SKM-1 treated with dmso at 0.1 percent for 144 hours (cell line): ENCODE measurements around the gene STX2.
A peak's percentile ranks its signal among the peaks of the same experiment; 100 is the strongest.
"Not testable (repeated sequence)": the region's sequence is repeated elsewhere in the genome, so short reads cannot be mapped to it uniquely, and the experiment has no call there.

Experiments
- DNase-seq: peaks from one replicate; lab custom pipeline; 2025; ENCODE audit not compliant: unreplicated experiment; lab: John Stamatoyannopoulos, UW

STX2 gene

GRCh38 chr12:130870442-130871285 is 31.6 kb upstream of the STX2 start:
- DNase-seq: peak; percentile 74

DNA sequence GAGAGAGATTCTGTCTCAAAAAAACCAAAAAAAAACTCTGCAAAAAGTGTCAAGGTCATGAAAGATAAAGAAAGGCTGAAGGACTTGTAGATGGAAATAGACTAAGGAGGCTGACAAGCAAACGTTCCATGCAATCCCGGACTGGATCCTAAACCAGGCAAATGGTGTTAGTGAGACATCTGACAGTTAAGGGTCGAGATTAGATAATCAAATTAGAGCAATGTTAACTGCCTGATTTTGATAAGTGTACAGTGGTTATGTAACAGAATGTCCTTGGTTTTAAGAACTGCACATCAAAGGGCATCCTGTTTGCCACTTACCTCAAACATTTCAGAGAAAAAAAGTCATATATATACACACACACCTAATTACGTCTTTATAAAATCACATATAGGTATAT is 29.4 kb upstream of the STX2 start:
- no peak for DNase-seq

DNA sequence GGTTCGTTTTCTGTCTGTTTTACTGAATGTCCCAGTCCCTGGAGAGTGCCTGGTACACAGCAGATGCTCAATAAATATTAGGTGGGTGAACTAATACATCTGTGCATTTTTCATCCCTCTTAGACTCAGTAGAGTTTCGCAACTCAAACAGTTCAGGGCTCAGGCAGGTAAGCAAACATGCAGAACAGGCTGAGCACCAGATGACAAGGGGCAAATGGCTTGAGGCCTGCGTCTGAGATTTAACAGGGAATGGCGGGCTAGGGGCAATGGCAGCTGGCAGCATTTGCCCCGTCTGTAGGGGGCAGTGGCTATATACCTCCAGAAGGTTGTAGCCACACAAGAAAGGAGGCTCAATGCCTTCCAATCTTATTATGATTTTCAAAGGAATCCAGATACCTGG is 24.2 kb upstream of the STX2 start:
- no peak for DNase-seq

GRCh38 chr12:130862771-130863170 is 23.7 kb upstream of the STX2 start:
- DNase-seq: not testable (repeated sequence)

- no peak for DNase-seq
These were observed 23.1 kb upstream of the STX2 start for GRCh38 chr12:130862161-130862560.

DNA sequence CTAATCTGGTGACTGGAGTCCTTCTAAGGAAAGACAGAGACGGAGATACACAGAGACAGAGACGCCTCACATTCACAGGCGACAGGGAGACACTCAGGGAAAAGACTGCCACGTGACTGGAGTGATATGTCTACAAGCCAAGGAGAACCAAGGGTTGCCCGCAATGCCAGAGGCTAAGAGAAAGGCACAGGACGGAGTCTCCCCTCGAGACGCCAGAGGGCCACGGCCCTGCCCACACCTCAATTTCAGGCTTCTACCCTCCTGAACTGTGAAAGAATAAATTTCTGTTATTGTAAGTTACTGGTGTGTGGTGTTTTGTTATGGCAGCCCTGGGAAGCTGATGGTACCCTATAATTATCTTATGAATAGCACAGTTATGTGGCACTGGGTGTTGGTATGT is 21.3 kb upstream of the STX2 start:
- no peak for DNase-seq

DNA sequence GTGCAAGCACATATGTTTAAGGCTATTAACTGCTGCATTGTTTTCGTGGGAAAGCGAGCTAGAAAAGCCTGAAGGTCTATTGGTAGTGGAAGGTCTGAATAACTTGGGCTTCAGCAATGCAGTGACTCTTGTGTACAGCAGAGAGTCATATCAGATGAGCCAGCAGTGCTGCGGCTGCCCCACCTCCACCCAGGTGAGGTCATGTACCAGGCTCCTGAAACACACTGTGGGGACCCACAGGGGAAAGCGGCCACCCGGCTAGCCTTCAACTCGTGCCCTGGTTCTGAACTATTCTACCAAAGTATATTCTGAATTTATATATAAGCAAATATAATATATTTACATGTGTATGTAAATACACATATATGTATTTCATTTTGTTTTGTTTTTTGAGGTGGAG is 20.1 kb upstream of the STX2 start:
- no peak for DNase-seq

- DNase-seq: no peak
These were observed 19.0 kb upstream of the STX2 start for GRCh38 chr12:130858084-130858483.

DNA sequence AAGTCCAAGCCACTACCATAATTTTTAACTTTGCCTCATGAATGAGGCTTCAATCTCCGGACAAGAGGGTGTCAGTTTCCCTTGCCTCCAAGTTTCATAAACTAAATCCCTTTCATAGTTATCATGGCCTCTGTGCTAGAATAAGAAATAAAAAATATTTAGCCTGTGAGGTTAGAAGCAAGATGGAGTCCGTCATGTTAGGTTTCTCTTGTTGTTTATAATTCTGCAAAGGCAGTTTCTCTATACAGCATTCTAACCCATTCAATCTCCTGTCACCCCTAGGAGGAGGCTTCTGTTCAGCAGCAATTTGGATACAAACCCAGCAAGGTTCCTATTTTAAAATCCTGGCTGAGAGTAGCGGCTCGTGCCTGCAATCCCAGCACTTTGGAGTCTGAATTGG is 17.0 kb upstream of the STX2 start:
- DNase-seq: no peak

DNA sequence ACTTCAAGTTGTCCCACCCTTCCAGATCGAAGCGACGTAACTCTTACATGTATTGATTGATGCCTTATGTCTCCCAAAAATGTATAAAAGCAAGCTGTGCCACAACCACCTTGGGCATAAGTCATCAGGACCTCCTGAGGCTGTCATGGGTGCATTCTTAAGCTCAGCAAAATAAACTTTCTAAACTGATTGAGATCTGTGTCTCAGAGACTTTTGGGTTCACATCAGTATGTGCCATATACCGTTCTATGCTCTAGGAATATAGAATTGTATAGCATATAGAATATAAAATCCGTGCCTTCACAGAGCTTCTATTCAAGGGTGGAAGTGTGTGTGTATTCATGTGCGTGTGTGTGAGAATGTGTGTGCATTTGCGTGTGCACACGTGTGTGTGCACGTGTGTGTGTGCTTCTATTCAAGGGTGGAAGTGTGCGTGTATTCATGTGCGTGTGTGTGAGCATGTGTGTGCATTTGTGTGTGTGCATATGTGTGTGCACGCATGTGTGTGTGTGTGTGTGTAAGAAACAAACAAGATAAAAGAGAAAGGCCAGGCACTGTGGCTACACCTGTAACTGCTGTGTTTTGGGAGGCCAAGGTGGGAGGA is 11.5 kb upstream of the STX2 start:
- DNase-seq: no peak

DNA sequence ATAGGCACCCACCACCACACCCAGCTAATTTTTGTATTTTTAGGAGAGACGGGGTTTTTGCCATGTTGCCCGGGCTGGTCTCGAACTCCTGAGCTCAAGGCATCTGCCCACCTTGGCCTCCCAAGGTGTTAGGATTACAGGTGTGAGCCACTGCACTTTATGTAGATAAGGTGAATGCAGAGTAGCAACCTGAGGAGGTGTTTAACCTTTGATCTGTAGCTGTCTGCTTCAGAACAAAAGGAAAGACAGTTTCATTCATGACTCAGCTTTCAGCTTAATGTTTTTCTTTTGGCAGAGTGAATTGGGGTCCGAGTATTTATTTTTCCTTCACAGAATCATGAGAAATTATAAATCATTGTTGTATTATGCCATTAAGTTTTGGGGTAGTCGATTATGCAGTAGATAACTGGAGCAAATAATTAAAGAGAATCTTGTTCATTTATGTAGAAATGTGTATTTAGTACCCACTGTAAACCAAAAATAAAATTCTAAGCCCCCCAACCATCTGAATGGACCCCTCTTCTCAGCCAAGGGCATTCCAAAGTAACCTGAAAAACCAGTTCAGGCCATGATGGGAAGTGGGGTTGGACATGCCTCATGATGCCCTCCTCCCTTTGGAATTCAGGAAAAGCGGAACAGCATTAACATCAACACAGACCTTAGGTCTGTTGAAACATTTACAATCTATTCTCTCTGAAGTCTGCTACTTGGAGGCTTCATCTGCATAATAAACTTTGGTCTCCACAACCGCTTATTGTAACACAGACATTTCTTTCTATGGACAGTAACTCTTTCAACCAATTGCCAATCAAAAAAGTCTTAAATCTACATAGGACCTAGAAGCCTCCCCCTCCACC is 10.7 kb upstream of the STX2 start:
- no peak for DNase-seq

DNA sequence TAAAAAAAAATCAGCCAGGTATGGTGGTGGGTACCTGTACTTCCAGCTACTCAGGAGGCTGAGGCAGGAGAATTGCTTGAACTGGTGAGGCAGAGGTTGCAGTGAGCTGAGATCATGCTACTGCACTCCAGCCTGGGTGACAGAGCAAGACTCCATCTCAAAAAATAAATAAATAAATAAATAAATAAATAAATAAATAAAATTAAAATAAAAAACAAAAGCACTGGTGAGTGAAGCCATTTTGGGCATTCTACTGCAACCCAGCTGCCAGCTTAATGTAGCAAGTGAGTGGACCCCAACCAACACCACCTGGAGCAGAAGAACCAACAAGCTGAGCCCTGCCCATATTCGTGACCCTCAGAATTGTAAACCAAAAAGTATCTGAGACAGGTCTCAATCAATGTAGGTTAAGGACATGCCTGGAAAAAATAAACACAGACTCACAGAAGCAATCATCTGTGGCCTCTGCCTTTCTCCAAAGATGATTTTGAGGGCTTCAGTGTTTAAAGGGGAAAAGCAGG is 9.8 kb upstream of the STX2 start:
- DNase-seq: not testable (repeated sequence)

DNA sequence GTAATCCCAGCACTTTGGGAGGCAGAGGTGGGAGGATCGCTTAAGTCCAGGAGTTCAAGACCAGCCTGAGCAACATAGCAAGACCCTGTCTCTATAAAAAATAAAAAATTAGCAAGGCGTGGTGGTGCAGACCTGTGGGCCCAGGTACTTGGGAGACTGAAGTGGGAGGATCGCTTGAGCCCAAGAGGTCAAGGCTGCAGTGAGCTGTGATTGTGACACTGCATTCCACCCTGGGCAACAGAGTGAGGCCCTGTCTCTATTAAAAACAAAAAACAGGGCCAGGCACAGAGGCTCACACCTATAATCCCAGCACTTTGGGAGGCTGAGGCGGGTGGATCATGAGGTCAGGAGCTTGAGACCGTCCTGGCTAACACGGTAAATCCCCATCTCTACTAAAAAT is 9.1 kb upstream of the STX2 start:
- DNase-seq: not testable (repeated sequence)

GRCh38 chr12:130847112-130847511 is 8.1 kb upstream of the STX2 start:
- no peak for DNase-seq

DNA sequence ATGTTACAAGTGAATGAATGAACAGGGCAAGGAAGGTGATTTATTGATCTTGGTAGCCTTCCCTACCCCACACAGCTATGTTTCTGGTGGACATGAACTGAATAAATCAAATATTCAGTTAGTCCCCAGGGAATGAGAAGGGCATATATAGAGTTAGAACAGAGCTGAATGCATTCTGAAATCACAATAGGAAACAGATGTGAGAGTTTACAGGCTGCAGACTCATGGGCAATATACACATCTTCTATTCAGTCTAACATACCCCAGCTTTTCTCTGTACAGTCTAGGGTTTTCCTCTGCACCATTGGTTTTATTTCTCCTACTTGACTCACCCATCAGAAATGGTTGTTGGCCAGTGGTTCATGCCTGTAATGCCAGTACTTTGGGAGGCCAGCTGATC is 7.3 kb upstream of the STX2 start:
- no peak for DNase-seq

DNA sequence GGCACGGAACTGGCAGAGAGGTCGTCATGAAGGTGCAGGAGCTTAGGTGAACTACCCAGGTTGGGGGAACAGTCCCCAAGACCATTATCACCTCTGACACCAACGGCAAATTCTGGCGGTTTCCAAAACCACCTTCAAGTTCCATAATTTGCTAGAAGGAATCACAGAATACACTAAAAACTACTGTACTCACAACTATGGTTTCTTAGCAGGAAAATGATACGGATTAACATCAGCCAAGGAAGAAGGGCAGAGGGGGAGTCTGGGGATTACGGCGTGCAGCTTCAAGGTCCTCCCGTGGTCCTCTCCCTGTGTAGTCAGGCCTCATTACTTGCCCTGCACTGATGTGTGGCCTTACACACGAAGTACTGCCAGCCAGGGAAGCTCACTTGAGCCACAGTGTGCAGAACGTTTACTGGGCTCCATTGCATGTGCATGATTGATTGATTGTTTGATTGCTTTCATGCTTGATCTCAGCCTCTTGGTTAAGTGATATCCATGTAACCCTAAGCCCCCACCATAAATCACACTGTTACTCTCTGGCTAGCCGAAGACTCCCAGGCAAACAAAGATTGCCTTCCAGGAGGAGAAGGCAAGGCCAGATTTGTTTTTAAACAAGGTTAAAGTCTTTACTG is 837 bp upstream of the STX2 start:
- DNase-seq: no peak

GRCh38 chr12:130838284-130838950 is 633 bp downstream of the STX2 start:
- DNase-seq: no peak

- no peak for DNase-seq
These were observed 3.6 kb downstream of the STX2 start for GRCh38 chr12:130835436-130835835.

- DNase-seq: no peak
These were observed 4.0 kb downstream of the STX2 start for GRCh38 chr12:130835011-130835410.

DNA sequence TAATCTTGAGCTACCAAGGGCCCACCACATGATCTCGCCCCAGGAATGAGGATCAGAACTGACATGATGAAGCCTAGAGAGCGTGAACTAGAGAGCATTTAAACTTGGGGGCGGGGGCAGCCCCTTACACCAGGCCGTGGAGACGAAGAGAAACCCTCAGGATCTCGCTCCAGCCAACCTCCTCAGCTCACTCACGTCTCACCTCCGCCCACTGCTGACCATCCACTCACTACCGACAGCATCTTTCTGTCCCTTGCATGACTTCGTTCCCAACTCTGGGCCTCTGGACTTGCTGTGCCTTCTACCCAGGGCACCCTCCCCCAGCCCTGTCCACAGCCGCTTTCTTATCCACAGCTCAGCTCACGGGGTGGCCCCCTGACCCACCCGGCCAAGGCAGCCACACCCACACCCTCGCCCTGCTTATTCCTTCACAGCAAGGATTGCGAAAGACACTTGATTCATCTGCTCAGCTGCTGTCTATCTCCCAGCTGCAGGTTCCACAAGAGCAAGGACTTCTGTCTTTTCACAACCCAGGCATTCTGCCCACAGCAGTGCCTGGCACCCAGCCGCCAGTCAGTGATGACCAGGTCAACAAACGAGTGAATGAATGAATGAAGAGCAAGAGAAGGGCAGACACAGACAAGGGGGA is 6.4 kb downstream of the STX2 start:
- DNase-seq: no peak
